HG03342 (cell line): Measurements from ENCODE around the gene RASGRP4.
A peak's percentile ranks its signal among the peaks of the same experiment; 100 is the strongest.
"Not testable (repeated sequence)": the region's sequence is repeated elsewhere in the genome, so short reads cannot be mapped to it uniquely, and the experiment has no call there.

Experiments
- ATAC-seq: cut with Tn5 transposase; IDR thresholded peaks from one replicate; pipeline ENCODE4 v1.9.1; 2021; ENCODE audit warnings: mild to moderate bottlenecking, moderate library complexity; ENCODE audit not compliant: unreplicated experiment

RASGRP4 gene

DNA sequence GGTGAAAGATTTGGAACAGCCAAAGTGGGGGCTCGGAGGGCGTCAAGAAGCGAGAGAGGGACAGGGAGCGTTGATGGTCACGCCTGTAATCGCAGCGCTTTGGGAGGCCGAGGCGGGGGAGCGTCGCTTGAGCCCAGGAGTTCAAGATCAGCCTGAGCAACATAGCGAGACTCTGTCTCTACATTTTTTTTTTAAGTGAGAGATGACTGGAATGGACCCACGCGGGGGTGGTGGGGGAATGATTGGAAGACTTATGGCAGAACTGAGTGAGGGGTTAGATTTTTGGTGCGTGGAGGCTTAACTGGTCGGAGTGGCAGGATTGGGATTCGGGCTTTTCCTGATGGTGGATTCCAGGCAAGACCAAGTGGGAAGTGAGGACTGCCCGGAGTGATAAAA lies 50.9 kb downstream of the RASGRP4 start:
- no peak for ATAC-seq

DNA sequence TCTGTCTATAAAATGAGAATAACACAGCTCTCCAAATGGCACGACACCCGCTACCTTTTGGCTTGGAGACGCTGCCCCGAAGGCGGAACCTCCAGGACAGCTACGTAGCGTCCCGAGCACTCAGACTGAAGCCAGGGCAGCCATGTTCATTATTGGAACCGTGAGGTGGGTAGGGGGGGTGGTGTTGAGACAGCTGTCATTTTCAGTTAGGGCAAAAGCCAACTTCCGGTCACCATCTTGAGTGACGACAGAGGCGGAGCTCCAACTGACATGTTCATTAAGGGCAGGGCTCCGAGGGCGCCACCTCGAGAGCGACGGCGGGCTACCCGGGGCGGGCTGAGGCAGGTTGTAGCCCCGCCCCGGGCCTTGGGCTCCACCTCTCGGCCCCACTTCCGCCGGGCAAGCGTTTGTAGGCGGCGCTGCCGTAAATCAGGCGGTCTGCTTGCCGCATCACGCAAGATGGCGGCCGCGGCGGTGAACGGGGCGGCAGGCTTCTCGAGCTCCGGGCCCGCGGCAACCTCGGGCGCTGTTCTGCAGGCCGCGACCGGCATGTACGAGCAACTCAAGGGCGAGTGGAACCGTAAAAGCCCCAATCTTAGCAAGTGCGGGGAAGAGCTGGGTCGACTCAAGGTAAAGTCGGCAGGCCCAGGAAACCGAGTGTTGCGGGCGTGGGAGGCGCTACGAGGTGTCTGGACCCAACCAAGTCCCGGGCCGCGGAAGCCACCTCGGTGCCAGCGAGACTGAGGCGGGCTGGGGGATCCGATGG lies 51.5 kb downstream of the RASGRP4 start, which contains the start of gene PSMD8:
PSMD8 (plus strand) TSS at position 240 of the 766 bp plus-strand sequence; CDS start at position 271, 31 bp downstream.
- peak; percentile 93 for ATAC-seq

DNA sequence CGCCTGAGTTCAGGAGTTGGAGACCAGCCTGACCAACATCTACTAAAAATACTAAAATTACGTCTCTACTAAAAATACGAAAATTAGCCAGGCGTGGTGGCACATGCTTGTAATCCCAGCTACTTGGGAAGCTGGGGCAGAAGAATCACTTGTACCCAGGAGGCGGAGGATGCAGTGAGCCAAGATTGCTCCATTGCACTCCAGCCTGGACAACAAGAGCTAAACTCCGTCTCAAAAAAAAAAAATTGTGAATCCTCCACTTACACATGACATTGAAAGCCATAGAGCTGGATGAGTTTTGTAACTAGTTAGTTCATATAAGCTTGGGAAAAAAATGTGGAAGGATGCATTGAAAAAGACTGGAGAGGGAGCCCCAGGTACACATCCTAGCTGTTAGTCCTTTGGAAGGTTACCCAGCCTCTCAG lies 52.1 kb downstream of the RASGRP4 start:
- no peak for ATAC-seq

DNA sequence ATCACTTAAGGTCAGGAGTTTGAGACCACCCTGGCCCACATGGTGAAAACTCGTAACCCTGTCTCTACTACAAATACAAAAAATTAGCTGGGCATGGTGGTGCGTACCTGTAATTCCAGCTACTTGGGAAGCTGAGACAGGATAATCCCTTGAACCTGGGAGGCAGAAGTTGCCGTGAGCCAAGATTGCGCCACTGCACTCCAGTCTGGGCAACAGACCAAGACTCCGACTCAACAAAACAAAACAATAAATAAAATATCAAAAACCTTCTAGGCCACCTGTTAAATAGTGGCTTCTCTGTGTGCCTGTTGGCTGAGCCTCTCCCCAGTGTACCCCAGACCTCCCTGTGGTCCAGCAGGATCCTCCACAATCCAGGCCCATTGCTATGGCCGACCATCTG lies 54.9 kb downstream of the RASGRP4 start:
- ATAC-seq = no peak

DNA sequence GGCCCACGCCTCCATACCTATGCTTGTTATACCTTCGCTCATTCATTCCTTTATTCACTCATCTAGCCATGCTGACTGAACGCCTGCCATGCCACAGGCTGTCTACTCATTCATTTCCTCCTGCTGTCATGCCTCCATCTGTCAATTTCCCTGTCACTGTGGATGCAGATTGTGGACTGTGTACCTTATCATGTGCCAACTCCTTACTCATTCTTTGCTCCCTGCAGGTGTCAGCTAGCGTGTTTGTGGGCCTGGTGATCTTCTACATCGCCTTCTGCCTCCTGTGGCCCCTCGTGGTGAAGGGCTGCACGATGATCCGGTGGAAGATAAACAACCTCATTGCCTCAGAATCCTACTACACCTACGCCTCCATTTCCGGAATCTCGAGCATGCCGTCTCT lies 55.7 kb downstream of the RASGRP4 start:
- no peak for ATAC-seq

DNA sequence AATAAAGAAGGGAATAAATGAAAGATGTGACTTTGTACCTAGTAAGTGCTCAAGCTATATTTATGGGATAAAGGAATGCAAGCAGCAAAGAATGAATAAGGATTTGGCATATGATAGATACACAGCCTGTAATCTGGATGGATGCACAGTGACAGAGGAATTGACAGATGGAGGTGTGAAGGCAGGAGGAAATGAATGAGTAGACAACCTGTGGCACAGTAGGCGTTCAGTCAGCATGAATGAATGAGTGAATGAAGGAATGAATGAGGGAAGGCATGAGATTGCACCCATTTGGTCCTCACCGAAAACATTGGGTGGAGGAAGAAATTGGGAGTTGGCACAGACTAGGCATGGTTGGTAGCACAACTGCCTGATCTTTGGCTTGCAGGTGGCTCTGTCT lies 56.4 kb downstream of the RASGRP4 start:
- no peak for ATAC-seq

DNA sequence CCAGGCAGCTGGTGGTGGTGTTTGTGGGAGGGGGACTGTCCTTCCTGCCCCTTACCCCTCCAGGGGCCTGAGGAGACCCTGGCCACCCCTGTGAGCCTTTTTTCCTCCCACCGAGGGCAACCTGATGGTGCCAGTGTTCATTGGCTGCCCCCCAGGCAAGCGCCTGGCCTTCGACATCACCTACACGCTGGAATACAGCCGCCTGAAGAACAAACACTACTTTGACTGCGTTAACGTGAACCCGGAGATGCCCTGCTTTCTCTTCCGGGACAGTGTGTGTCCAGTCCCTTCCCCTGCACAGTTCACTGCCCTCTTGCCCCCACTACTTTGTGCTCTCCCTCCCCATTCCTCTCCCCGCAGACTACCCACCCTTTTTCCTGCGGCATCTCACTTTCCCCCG lies 59.0 kb downstream of the RASGRP4 start:
- ATAC-seq = no peak

DNA sequence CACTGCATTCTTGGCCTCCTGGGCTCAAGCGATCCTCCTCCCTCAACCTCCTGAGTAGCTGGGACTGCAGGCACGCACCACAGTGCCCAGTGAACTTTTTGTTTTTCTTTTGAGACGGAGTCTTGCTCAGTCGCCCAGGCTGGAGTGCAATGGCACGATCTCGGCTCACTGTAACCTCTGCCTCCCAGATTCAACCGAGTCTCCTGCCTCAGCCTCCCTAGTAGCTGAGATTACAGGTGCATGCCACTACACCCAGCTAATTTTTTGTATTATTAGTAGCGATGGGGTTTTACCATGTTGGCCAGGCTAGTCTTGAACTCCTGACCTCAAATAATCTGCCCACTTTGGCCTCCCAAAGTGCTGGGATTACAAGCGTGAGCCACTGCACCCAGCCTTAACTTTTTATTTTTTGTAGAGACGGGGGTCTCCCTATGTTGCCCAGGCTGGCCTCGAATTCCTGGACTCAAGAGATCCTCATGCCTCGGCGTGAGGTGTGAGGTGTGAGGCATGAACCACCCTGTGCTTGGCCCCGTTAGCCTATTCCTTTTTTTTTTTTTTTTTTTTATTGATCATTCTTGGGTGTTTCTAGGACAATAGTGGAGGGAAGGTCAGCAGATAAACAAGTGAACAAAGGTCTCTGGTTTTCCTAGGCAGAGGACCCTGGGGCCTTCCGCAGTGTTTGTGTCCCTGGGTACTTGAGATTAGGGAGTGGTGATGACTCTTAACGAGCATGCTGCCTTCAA lies 62.9 kb downstream of the RASGRP4 start:
- not testable (repeated sequence) for ATAC-seq

DNA sequence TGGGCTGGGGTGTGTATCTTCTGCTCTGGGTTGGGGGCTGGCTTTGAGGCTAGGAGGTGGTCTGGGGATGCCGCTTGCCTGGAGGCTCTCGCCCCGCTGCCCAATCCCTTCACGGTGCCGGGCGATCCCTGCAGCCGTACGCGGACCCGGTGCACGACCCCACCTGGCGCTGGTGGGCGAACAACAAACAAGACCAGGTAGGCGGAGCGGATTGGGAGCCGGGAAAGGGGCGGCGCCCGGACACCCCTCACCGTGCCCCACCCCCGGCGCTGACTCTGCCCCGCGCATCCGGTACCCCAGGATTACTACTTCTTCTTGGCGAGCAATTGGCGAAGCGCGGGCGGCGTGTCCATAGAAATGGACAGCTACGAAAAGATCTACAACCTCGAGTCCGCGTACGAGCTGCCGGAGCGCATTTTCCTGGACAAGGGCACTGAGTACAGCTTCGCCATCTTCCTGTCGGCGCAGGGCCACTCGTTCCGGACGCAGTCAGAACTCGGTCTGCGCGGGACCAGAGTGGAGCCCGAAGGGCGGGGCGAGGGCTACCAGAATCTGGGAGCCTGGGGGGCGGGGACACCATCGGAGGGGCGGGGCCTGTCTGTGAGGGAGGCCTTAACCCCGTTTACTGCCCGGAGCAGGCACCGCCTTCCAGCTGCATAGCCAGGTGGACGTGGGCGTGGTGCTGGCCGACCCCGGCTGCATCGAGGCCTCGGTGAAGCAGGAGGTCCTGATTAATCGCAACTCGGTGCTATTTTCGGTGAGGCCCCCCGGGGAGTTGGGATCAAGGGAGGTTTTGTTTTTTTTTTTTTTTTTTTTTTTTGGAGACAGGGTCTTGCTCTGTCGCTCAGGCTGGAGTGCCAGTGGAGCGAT lies 63.7 kb downstream of the RASGRP4 start:
- ATAC-seq = peak; percentile 40

DNA sequence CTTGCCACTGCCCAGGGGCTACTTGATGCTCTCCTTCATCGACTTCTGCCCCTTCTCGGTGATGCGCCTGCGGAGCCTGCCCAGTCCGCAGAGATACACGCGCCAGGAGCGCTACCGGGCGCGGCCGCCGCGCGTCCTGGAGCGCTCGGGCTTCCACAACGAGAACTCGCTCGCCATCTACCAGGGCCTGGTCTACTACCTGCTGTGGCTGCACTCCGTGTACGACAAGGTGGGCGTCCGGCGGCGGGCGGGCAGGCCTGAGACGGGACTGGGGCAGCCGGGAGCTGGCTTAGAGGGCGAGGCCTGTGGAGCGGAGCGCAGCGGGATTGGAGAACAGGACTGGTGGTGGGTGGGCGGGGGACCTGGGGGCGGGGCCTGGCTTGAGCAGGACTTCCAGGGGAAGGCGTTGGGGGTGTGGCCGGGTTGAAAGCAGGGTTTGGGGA lies 64.4 kb downstream of the RASGRP4 start:
- ATAC-seq = peak; percentile 60

DNA sequence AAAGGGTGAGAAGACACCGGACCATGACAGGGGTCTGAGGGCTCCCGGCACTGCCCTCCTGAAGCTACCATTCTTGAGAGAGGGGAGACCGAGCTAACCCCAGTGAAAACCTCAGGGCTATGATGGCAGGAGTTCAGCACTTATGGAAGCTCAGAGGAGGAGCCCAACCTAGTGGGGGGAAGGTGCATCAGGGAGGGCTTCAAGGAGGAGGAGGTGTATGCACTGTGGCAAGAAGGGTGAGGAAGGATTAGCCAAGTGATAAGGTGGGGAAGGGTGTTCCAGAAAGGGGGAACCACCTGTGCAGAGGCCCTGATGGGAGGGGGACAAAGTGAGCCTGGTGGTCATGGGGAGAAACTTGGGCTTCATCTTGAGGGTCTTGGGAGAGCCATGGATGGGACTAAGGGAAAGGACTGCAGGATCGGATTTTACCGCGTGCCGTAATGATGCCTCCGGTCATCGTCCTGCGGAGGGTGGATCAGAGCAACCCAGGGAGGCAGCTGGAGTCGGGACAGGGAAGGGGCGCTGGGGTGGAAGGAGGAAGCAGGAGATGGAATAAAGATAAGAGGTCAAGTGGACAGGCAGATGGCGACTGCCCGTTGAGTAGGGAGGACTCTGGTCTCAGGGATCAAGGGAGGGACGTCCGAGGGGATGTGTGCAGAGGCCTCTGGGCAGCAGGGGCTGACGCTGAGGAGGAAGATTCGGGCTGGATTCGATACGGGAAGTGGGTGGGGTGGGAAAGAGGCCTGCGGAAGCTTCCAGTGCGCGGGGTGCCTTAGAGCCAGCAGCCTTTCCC lies 65.0 kb downstream of the RASGRP4 start:
- ATAC-seq = no peak

DNA sequence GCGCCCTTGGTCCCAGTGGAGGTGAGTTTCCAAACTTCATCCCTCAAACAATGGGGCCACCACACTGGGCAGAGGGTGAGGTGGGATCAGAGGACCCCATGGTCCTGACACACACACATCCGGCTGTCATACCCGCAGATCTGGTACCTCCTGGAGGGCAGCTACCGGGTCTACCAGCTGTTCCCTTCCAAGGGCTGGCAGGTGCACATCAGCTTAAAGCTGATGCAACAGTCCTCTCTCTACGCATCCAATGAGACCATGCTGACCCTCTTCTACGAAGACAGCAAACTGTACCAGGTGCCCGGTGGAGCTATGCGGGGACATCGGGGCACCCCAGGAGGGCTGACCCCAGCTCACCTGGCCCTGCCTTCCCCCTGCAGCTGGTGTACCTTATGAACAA lies 65.7 kb downstream of the RASGRP4 start:
- no peak for ATAC-seq

DNA sequence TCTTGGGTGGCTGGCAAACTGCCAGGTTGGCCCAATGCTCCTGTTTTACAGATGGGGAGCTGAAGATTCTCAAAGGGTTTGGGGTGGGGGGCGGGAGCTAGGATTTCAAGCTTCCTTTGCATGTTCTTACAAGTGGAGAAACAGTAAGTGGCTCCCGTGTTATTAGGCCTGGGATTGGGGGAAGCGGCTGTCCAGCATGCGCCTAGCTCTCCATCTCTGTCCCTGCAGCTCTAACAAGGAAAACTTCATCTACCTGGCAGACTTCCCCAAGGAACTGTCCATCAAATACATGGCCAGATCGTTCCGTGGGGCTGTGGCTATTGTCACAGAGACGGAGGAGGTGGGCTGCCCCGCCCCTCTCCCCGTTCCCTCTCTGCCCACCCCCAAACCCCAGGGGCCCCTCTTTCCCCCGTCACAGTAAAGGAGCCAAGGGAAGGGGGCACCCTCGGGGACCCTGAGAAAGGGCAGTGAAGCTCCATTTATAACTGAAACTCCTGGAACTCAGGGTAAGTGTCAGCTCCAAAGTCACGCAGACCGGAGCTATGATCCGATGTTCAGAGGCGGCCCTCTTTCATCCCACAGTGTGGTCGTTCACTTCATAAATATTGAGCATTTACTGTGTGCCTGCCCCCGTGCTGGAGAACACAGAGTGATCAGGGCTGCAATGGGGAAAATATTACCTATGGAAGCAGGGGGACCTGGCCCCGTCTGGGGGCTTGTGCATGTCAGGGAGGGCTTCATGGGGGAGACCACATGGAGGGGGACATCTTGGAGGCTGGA lies 66.6 kb downstream of the RASGRP4 start:
- no peak for ATAC-seq
